ENCODE results near the gene VPS11. TPM values are rescaled to one million over a fixed set of nuclear protein-coding genes. Genes with fewer than 3 reads are reported as not detected.

VPS11 gene
- total RNA-seq, 6 experiments from 2014 or later, result 27.4 to 31.4 (median 27.8) TPM

GRCh38 chr11:119108146-119108856 is 40.7 kb downstream of the VPS11 start:
- peak overlapping the region; percentile 88 for H3K4me3 Mint-ChIP-seq
- H3K27me3 Mint-ChIP-seq (ENCODE audit: insufficient read depth), result no peaks in the 10 kb centered on the region; the same call in 1 of the 2 replicates
- H3K36me3 Mint-ChIP-seq (ENCODE audit: low read depth), result peaks cover 21% of the 10 kb centered on the region; the same call in 1 of the 2 replicates
- H3K9me3 Mint-ChIP-seq, result no peaks in the 10 kb centered on the region
- DNase-seq, result no peak
- TF ChIP-seq CTCF (IDR thresholded peaks at IDR 0.05), result no peak
- peaks cover 43% of the 10 kb centered on the region for H3K4me1 Mint-ChIP-seq (ENCODE audit: low read depth)
- H3K27ac Mint-ChIP-seq, result peak overlapping the region; percentile 67

- H3K27me3 Mint-ChIP-seq (ENCODE audit: insufficient read depth), result no peaks in the 10 kb centered on the region; the same call in 1 of the 2 replicates
- H3K36me3 Mint-ChIP-seq (ENCODE audit: low read depth), result peaks cover 21% of the 10 kb centered on the region; the same call in 1 of the 2 replicates
- TF ChIP-seq CTCF (IDR thresholded peaks at IDR 0.05), result no peak
- peak overlapping the region; percentile 67 for H3K27ac Mint-ChIP-seq
- peaks cover 45% of the 10 kb centered on the region for H3K4me1 Mint-ChIP-seq (ENCODE audit: low read depth)
- peak overlapping the region; percentile 88 for H3K4me3 Mint-ChIP-seq
- DNase-seq, result no peak
- no peaks in the 10 kb centered on the region for H3K9me3 Mint-ChIP-seq
These were observed 41.2 kb downstream of the VPS11 start for GRCh38 chr11:119108857-119109221.

GRCh38 chr11:119109843-119110242 is 42.2 kb downstream of the VPS11 start:
- peaks cover 43% of the 10 kb centered on the region for H3K4me1 Mint-ChIP-seq (ENCODE audit: low read depth)
- no peak overlapping the region for H3K27ac Mint-ChIP-seq
- no peaks in the 10 kb centered on the region; the same call in 1 of the 2 replicates for H3K27me3 Mint-ChIP-seq (ENCODE audit: insufficient read depth)
- no peaks in the 10 kb centered on the region for H3K9me3 Mint-ChIP-seq
- no peak for TF ChIP-seq CTCF (IDR thresholded peaks at IDR 0.05)
- H3K4me3 Mint-ChIP-seq, result peak overlapping the region; percentile 88; the same call in 1 of the 2 replicates
- peaks cover 21% of the 10 kb centered on the region; the same call in 1 of the 2 replicates for H3K36me3 Mint-ChIP-seq (ENCODE audit: low read depth)
- no peak for DNase-seq

GRCh38 chr11:119110439-119110838 is 42.8 kb downstream of the VPS11 start:
- peaks cover 37% of the 10 kb centered on the region for H3K4me1 Mint-ChIP-seq (ENCODE audit: low read depth)
- DNase-seq, result no peak
- H3K27me3 Mint-ChIP-seq (ENCODE audit: insufficient read depth), result no peaks in the 10 kb centered on the region; the same call in 1 of the 2 replicates
- no peaks in the 10 kb centered on the region for H3K9me3 Mint-ChIP-seq
- TF ChIP-seq CTCF (IDR thresholded peaks at IDR 0.05), result no peak
- H3K36me3 Mint-ChIP-seq (ENCODE audit: low read depth), result peaks cover 26% of the 10 kb centered on the region; the same call in 1 of the 2 replicates
- H3K4me3 Mint-ChIP-seq, result no peak overlapping the region
- H3K27ac Mint-ChIP-seq, result no peak overlapping the region

GRCh38 chr11:119111361-119111925 is 43.8 kb downstream of the VPS11 start:
- H3K4me1 Mint-ChIP-seq (ENCODE audit: low read depth), result peaks cover 31% of the 10 kb centered on the region
- H3K36me3 Mint-ChIP-seq (ENCODE audit: low read depth), result peaks cover 32% of the 10 kb centered on the region; the same call in 1 of the 2 replicates
- H3K4me3 Mint-ChIP-seq, result no peak overlapping the region

More at GRCh38 chr11:119111361-119111925, 43.8 kb downstream of the VPS11 start:
- H3K27ac Mint-ChIP-seq, result no peak overlapping the region
- no peak for TF ChIP-seq CTCF (IDR thresholded peaks at IDR 0.05)
- H3K9me3 Mint-ChIP-seq, result no peaks in the 10 kb centered on the region
- no peak for DNase-seq
- H3K27me3 Mint-ChIP-seq (ENCODE audit: insufficient read depth), result no peaks in the 10 kb centered on the region; the same call in 1 of the 2 replicates

Measured in HFFc6 (cell line).